ENCODE results near the gene RAE1. TPM values are rescaled to one million over a fixed set of nuclear protein-coding genes. Genes with fewer than 3 reads are reported as not detected.

The RAE1 gene
- total and polyA plus RNA-seq, 2 of the 8 experiments (the other 6 are each of a cell fraction or from before 2014, with no cell fraction given), result 35.9 to 44.9 TPM

- Histone ChIP-seq H2AK5ac (ENCODE audit: low read depth, low read length) (no peak overlapping the region), H4K5ac (ENCODE audit: insufficient read length, low read depth, low read length) (no peak overlapping the region), H3K9me3 (ENCODE audit: insufficient read depth in 2 of 2, low read depth in 1 of 2, low read length in 1 of 2) (no peaks in the 10 kb centered on the region), H2BK15ac (ENCODE audit: low read length) (no peak overlapping the region), H3K27ac (ENCODE audit: low read depth, low read length) (no peak overlapping the region), H3K4me2 (ENCODE audit: insufficient read depth in 1 of 2, low read depth in 2 of 2, low read length in 2 of 2) (no peak overlapping the region), H4K91ac (replicated peaks; ENCODE audit: insufficient read length, low read length) (no peak overlapping the region), H3K23ac (ENCODE audit: insufficient read length) (no peak overlapping the region), H4K8ac (ENCODE audit: extremely low read depth, insufficient read depth, low read length) (no peak overlapping the region), H3K79me2 (ENCODE audit: control insufficient read depth in 1 of 2, insufficient read depth in 2 of 2, low read length in 2 of 2) (no peaks in the 10 kb centered on the region), H3K4me1 (replicated peaks in 1 of 4; ENCODE audit: control insufficient read depth in 3 of 4, insufficient read depth in 4 of 4, low read length in 3 of 4) (peaks cover 0 to 6% (median 2%) of the 10 kb centered on the region in 4 experiments; a peak in 3 of 7 replicates), H3K9ac (replicated peaks in 1 of 4; ENCODE audit: extremely low read depth in 1 of 4, low read depth in 3 of 4, low read length in 3 of 4) (no peak overlapping the region), H3K56ac (replicated peaks; ENCODE audit: insufficient read length, low read depth, low read length) (no peak overlapping the region), H2BK12ac (ENCODE audit: low read depth, low read length) (no peak overlapping the region), H4K20me1 (replicated peaks in 1 of 2; ENCODE audit: control insufficient read depth in 1 of 2, insufficient read depth in 2 of 2, low read length in 2 of 2) (peaks cover 2 to 5% of the 10 kb centered on the region in 2 experiments), H2AFZ (ENCODE audit: low read length) (no peak overlapping the region), H3K27me3 (replicated peaks in 1 of 4; ENCODE audit: control insufficient read depth in 3 of 4, extremely low read depth in 1 of 4, insufficient read depth in 3 of 4, low read length in 3 of 4) (no peaks in the 10 kb centered on the region; a peak in 1 of 7 replicates), H3K4me3 (ENCODE audit: extremely low read depth in 1 of 4, insufficient read depth in 2 of 4, low read depth in 3 of 4, low read length in 4 of 4) (no peak overlapping the region), H2BK120ac (replicated peaks; ENCODE audit: low read depth, low read length) (no peak overlapping the region), H3K23me2 (ENCODE audit: low read depth, low read length) (no peaks in the 10 kb centered on the region), H3K79me1 (ENCODE audit: low read depth, low read length) (no peaks in the 10 kb centered on the region), H3K14ac (ENCODE audit: insufficient read length) (no peak overlapping the region), H3K18ac (ENCODE audit: extremely low read depth, low read length) (no peak overlapping the region), H3K4ac (replicated peaks; ENCODE audit: insufficient read length, low read depth, low read length) (no peak overlapping the region), H2BK20ac (ENCODE audit: low read length) (no peak overlapping the region), H2BK5ac (ENCODE audit: low read depth, low read length) (no peak overlapping the region), H3K36me3 (ENCODE audit: control insufficient read depth in 2 of 4, insufficient read depth in 4 of 4, low read length in 3 of 4) (peaks cover 34 to 81% (median 71%) of the 10 kb centered on the region in 4 experiments)
- TF ChIP-seq EGR1 (IDR thresholded peaks at IDR 0.05; ENCODE audit: borderline replicate concordance, low read depth, low read length) (no peak), SP4 (IDR thresholded peaks at IDR 0.05; ENCODE audit: low read length) (no peak), PHF8 (conservative IDR thresholded peaks at IDR 0.05; ENCODE audit: low read depth, low read length) (no peak), CHD2 (IDR thresholded peaks at IDR 0.05; ENCODE audit: low read length) (no peak), KDM4A (IDR thresholded peaks at IDR 0.05; ENCODE audit: low read depth, low read length, severe bottlenecking) (no peak), SP1 (IDR thresholded peaks at IDR 0.05; ENCODE audit: low read depth, low read length) (no peak), JUND (IDR thresholded peaks at IDR 0.05; ENCODE audit: low read length) (no peak)
- 89% methylated on average over 3 of the region's 3 CpGs; no CpG with 5 or more reads in 1 of the 2 experiments for WGBS, 2 experiments (ENCODE audit: extremely low coverage in 1 of 2, insufficient coverage in 1 of 2, insufficient read length in 1 of 2, insufficient replicate concordance in 2 of 2, low coverage in 1 of 2, low lambda C conversion rate in 2 of 2, missing lambda C conversion rate in 1 of 2)
- CTCF ChIA-PET (ENCODE audit: partially characterized antibody), result interaction anchor here (0.7 to 1.5 kb wide), 4 partner anchors 10 to 85 kb away, joined by 3 to 5 read pairs (median 3); no protein-coding TSS in a partner anchor
- POLR2A ChIA-PET (ENCODE audit: partially characterized antibody), result interaction anchor here (1.2 kb wide), 1 partner anchor 17 kb away, joined by 3 read pairs; no protein-coding TSS in a partner anchor
- FAIRE-seq (no peak), DNase-seq (ENCODE audit: low read depth in 1 of 2, low spot score in 2 of 2) (no peak)
These were observed 18.5 kb downstream of the RAE1 start for GRCh38 chr20:57369596-57369995.

Measured in H1 (cell line).